GM19328 (cell line): ENCODE measurements around the gene ETV7.
A peak's percentile ranks its signal among the peaks of the same experiment; 100 is the strongest.
"Not testable (repeated sequence)": the region's sequence is repeated elsewhere in the genome, so short reads cannot be mapped to it uniquely, and the experiment has no call there.

Source experiments
- ATAC-seq: cut with Tn5 transposase; IDR thresholded peaks from one replicate; pipeline ENCODE4 v1.9.1; 2021; ENCODE audit warnings: mild to moderate bottlenecking, moderate library complexity; ENCODE audit not compliant: unreplicated experiment

ETV7 gene

GRCh38 chr6:36364669-36365479 lies 22.6 kb downstream of the ETV7 start:
- no peak for ATAC-seq

DNA sequence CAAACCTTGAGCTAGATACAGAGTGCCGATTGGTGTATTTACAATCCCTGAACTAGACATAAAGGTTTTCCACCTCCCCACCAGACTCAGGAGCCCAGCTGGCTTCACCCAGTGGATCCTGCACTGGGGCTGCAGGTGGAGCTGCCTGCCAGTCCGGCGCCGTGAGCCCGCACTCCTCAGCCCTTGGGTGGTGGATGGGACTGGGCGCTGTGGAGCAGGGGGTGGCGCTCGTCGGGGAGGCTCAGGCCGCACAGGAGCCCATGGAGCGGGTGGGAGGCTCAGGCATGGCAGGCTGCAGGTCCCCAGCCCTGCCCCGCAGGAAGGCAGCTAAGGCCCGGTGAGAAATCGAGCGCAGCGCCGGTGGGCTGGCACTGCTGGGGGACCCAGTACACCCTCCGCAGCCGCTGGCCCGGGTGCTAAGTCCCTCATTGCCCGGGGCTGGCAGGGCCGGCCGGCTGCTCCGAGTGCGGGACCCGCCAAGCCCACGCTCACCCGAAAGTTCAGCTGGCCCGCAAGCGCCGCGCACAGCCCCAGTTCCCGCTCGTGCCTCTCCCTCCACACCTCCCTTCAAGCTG lies 23.3 kb downstream of the ETV7 start:
- not testable (repeated sequence) for ATAC-seq

GRCh38 chr6:36363371-36363752 lies 24.1 kb downstream of the ETV7 start:
- ATAC-seq, result not testable (repeated sequence)

DNA sequence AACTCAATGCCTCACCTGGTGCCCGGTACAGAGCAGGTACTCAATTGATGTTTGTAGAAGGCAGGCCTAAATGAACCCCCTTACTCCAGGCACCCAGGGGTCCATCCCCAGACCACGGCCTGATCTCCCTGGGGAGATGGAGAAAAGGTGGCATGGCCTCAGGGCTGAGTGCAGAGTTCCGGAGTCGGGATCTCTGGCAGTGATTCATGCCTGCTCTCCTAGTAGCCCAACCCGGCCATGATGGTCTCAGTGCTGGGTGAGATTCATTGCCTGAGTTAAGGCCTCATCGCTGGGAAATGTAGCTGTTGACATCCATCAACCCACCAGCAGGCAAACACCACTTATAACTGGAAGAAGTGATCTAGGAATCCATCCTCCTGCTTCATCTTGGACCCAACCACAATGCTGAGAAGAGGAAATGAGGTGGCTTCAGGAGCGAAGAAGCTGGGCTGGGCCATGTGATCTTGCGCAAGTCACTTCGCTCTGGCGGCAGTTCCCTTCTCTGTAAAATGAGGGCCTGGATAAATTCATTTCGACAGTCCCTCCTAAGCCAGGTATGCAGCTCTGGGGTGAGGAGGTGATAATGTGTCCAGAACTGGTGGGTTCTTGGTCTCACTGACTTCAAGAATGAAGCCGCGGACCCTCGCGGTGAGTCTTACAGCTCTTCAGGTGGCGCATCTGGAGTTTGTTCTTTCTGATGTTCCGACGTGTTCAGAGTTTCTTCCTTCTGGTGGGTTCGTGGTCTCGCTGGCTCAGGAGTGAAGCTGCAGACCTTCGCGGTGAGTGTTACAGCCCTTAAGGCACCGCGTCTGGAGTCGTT lies 24.7 kb downstream of the ETV7 start:
- ATAC-seq, result no peak

DNA sequence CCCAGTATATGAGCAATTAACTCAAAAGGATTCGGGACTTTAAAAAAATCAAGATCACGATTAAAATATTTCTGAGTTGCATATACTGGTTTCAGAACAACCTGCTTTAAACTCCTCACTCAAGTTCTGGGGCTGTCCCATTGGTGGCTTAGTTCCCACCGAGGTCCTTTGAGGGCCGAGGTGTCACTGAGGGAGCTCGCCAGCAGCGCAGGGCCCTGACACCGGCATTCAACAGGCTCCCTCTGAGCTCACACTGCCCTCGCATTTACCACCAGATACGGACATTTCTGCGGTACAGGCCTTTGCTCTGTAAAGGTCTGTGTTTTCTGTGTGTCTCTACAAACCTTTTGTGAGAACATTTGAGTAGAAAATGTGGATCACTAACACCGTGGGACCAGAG lies 26.4 kb downstream of the ETV7 start:
- no peak for ATAC-seq

DNA sequence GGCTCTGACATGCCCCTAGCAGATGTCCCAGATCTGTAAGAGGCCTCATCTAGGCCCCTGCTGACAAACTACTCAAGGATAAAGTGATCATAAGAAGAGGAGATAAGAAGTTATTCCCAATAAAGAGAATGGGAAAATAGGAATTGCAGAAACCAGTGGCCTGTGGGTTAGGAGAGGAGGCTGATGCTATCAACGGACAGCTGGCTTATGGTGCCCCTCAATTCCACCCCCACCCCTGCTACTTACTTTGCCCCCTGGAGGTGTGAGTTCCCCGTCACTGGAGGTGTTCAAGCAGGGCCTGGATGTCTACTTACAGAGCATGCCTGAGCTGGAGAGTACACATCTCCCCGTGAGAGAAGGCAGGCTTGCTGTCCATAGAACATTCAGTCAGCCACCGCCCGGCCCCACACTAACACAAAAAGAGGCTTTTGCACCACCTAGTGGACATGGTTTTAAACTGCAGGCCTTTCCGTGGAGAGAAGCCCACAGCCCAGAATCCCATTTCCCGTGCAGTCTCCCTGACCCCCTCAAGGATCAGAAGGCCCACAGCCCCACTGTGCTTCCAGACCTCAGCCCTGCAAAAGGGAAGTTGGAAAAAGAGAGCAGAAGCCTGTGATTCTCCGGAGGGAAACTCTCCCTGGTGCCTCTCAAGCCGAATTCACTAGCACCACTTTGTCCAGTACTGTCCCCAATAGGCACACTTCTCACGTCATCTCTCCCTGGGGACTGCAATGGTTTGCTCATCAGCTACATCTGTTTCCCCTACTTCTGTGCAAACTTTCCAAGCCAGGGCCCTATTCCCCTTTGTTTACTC lies 27.0 kb downstream of the ETV7 start:
- ATAC-seq, result peak; percentile 45

GRCh38 chr6:36358226-36358915 lies 29.1 kb downstream of the ETV7 start:
- no peak for ATAC-seq

DNA sequence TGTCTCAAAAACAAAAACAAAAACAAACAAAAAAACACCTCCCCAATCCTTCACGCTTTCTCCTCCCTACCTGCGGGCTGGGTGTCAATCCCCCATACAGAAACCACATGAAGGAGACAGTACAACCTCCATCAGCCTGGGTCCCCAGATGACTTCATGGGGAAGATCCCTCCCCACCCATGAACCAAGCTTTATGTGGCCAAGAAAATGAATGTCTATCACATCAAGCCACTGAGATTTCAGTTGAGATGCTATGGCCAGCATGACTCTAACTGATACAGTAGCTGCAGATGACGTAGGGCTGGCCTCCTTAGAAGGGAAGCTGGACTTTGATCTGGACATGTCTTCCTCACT lies 29.6 kb downstream of the ETV7 start:
- ATAC-seq, result no peak

DNA sequence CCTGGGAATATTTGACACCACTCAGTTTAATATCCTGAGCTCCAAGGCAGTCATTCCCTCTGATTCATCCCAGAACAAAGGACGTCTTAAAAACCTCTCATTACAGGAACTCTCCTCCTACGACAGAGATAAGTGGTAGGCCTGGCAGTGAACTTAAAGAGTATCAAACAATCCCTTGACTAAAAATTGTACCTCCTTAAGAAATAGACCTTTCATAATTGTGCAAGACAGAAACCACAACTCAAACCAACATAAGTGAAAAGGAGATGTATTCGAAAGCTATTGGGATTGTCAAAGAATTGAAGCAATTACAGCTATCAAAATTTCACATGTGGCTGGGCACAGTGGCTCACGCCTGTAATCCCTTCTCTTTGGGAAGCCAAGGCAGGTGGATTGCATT lies 31.6 kb downstream of the ETV7 start:
- no peak for ATAC-seq

GRCh38 chr6:36353411-36353915 lies 34.0 kb downstream of the ETV7 start:
- no peak for ATAC-seq

DNA sequence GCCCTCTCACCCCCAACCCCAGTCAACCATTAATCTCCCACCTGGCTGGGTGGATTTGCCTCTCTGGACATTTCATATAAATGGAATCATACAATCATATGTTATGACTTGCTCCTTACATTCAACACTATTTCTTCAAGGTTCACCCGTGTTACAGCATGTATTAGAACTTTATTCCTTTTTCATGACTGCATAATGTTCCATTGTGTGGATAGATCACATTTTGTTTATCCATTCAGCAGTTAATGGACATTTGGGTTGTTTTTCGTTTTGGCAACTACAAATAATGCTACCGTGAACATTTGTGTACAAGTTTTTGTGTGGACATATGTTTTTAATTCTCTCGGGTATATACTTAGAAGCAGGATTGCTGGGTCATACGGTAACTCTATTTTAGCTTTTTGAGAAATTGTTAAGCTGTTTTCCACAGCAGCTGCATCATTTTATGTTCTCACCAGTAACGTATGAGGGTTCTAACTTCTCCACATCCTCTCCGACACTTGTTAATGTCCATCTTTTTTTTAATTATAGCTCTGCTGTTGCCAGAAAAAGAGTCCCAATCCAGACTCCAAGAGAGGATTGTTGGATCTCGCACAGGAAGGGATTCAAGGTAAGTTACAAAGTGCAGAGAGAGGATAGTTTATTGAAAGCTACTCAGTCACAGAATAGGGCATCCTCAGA lies 34.9 kb downstream of the ETV7 start:
- ATAC-seq, result no peak

- ATAC-seq, result no peak
These were observed 36.5 kb downstream of the ETV7 start for GRCh38 chr6:36350681-36351571.

GRCh38 chr6:36350082-36350481 lies 37.4 kb downstream of the ETV7 start:
- ATAC-seq, result no peak

DNA sequence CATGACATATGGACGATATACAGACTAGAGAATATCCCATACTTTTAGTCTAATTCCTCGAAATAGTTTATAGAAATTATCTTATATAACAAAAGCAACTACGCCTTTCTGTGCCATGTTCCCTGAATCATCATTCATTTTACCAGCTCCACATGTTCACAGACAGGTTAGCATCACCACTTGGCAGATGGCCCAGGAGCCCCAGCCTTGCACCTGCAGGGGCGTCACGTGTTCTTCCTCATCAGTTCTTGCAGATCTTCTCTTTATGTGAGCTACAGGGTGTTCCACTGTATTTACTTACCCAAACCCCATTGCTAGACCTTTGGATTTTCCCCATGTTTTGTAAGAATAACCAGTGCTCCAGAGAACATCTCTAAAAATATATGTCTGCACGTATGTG lies 38.2 kb downstream of the ETV7 start:
- ATAC-seq, result no peak

DNA sequence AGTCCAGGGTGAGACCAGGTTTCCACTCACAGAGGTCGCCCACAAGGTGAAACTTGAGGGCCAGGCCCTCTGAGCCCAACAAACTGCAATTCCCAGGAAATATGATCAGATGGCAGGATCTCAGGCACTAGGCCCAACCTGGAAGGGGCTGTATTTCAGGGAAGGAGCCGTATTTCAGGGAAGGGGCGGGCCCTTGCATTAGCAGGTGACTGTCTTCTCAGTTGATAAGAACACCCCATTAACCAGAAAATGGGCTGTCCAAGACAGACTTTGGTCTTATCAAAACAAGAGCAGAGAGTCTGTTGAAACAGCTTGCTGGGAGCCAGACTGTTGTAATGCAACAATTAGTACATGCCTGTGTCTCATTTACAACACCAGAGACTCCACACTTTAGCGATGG lies 39.8 kb downstream of the ETV7 start:
- no peak for ATAC-seq

- no peak for ATAC-seq
These were observed 40.8 kb downstream of the ETV7 start for GRCh38 chr6:36346486-36347273.

- no peak for ATAC-seq
These were observed 41.6 kb downstream of the ETV7 start for GRCh38 chr6:36345681-36346466.
